Testis (tissue), 2 donors: ENCODE data around the gene ZMIZ2.

Source experiments
- POLR2A ChIP-seq: fragments of 450-650 bp; IDR thresholded peaks from one replicate; pipeline ENCODE4 v1.6.1; 2017; ENCODE audit warnings: antibody characterized with exemption, mild to moderate bottlenecking, moderate library complexity
- TF ChIP-seq, protein P1 (sequence below), 3 experiments: fragments of 450-650 bp in 2 of 3; fragments of 200-600 bp in 1 of 3; sonication (generic) in 1 of 3; IDR thresholded peaks; one replicate each; pipeline ENCODE4 v1.5.1; 2016 to 2019; ENCODE audit warnings: antibody characterized with exemption in 3 of 3, mild to moderate bottlenecking in 2 of 3, moderate library complexity in 1 of 3

DNA sequence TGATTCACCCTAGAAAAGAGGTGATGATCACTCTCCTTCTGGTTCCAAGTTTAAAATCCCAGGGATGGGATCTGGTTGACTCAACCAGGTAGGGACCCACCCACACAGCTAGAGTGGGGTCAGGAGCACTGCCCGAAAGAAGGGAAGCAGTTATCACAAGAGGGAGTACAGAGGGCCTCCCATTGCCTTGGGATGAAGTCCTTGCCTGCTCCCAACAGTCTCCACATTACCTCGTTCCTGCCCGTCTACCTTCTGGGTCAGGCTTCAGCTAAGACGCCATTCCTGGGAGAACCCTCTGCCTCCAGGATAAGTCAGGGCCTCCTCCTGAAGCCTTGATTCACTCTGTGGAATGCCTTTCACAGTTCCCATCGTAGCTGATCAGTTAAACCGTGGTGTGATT, 23.8 kb downstream of the ZMIZ2 start:
- no peak for TF ChIP-seq POLR2A
- TF ChIP-seq, protein P1, sequence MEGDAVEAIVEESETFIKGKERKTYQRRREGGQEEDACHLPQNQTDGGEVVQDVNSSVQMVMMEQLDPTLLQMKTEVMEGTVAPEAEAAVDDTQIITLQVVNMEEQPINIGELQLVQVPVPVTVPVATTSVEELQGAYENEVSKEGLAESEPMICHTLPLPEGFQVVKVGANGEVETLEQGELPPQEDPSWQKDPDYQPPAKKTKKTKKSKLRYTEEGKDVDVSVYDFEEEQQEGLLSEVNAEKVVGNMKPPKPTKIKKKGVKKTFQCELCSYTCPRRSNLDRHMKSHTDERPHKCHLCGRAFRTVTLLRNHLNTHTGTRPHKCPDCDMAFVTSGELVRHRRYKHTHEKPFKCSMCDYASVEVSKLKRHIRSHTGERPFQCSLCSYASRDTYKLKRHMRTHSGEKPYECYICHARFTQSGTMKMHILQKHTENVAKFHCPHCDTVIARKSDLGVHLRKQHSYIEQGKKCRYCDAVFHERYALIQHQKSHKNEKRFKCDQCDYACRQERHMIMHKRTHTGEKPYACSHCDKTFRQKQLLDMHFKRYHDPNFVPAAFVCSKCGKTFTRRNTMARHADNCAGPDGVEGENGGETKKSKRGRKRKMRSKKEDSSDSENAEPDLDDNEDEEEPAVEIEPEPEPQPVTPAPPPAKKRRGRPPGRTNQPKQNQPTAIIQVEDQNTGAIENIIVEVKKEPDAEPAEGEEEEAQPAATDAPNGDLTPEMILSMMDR (IDR thresholded peaks at IDR 0.05) = no peak
